ENCODE measurements around the gene FOXC1. TPM values are rescaled to one million over a fixed set of nuclear protein-coding genes. Genes with fewer than 3 reads are reported as not detected.

FOXC1 gene
- total and polyA plus RNA-seq, 2 experiments from 2014 or later: 0.10 to 0.13 TPM

GRCh38 chr6:1575210-1576041 lies 34.3 kb upstream of the FOXC1 start:
- Histone ChIP-seq H3K79me2 (replicated peaks; ENCODE audit: insufficient read depth) (no peaks in the 10 kb centered on the region), H3K4me2 (peak overlapping the region; percentile 38; the same call in 1 of the 2 replicates), H4K20me1 (replicated peaks; ENCODE audit: insufficient read depth) (no peaks in the 10 kb centered on the region), H3K27ac (ENCODE audit: low read depth) (no peak overlapping the region), H3K27me3 (ENCODE audit: insufficient read depth) (no peaks in the 10 kb centered on the region), H3K4me1 (ENCODE audit: insufficient read depth) (peaks cover 14% of the 10 kb centered on the region), H3K4me3 (no peak overlapping the region), H3F3A (replicated peaks; ENCODE audit: low read depth) (no peaks in the 10 kb centered on the region), H3K9me2 (ENCODE audit: insufficient read depth) (no peaks in the 10 kb centered on the region), H3K36me3 (ENCODE audit: insufficient read depth) (no peaks in the 10 kb centered on the region), H2AFZ (peak overlapping the region; percentile 89)
- DNase-seq (ENCODE audit: low spot score) (no peak), ATAC-seq (peak; percentile 82)
- peaks cover 34% of the 10 kb centered on the region for H3K4me1 Mint-ChIP-seq
- peaks cover 15% of the 10 kb centered on the region for H3K27me3 Mint-ChIP-seq (ENCODE audit: insufficient read depth, low read depth, poor library complexity)
- H3K4me3 Mint-ChIP-seq: 0 out of 3 replicates have a peak overlapping the region, but pooled peaks have one; percentile 23
- H3K27ac Mint-ChIP-seq: peak overlapping the region; percentile 19; the same call in 1 of the 2 replicates
- TF ChIP-seq ZNF331 (CRISPR knock-in tag; IDR thresholded peaks at IDR 0.05; ENCODE audit: low read depth): no peak
- no peak for TF ChIP-seq EZH2phosphoT487 (IDR thresholded peaks at IDR 0.05; ENCODE audit: unreplicated experiment)
- TF ChIP-seq NANOG (IDR thresholded peaks at IDR 0.05; ENCODE audit: borderline replicate concordance): no peak
- TF ChIP-seq POLR2AphosphoS5 (IDR thresholded peaks at IDR 0.05; ENCODE audit: low read depth): no peak
- TF ChIP-seq CTCF (conservative IDR thresholded peaks at IDR 0.05; ENCODE audit: low read depth in 2 of 2): no peak
- TF ChIP-seq ZNF462 (CRISPR knock-in tag; IDR thresholded peaks at IDR 0.05): no peak
- TF ChIP-seq STAT1 (IDR thresholded peaks at IDR 0.05; ENCODE audit: unreplicated experiment): no peak
- no peak for TF ChIP-seq EZH2 (IDR thresholded peaks at IDR 0.05; ENCODE audit: low read depth, unreplicated experiment)
- TF ChIP-seq JUNB (IDR thresholded peaks at IDR 0.05; ENCODE audit: unreplicated experiment): no peak
- no peak for TF ChIP-seq ETS1 (IDR thresholded peaks at IDR 0.05)
- no peaks in the 10 kb centered on the region; the same call in 2 of the 3 replicates for H3K36me3 Mint-ChIP-seq (ENCODE audit: low read depth)
- peaks cover 6% of the 10 kb centered on the region; the same call in 2 of the 3 replicates for H3K9me3 Mint-ChIP-seq
